ENCODE data around the gene PAK5.

GRCh38 chr20:9877932-9878495 is 39.1 kb upstream of the PAK5 start:
- TF ChIP-seq CTCF (IDR thresholded peaks at IDR 0.05) (no peak), POLR2A (IDR thresholded peaks at IDR 0.05) (no peak)

All from esophagus squamous epithelium (tissue), 4 donors.